ENCODE results near the gene NCBP1. TPM values are rescaled to one million over a fixed set of nuclear protein-coding genes. Genes with fewer than 3 reads are reported as not detected.

NCBP1 gene
- polyA plus RNA-seq, 2 of the 4 experiments (the other 2 are of a cell fraction): 31.8 to 48.2 TPM

DNA sequence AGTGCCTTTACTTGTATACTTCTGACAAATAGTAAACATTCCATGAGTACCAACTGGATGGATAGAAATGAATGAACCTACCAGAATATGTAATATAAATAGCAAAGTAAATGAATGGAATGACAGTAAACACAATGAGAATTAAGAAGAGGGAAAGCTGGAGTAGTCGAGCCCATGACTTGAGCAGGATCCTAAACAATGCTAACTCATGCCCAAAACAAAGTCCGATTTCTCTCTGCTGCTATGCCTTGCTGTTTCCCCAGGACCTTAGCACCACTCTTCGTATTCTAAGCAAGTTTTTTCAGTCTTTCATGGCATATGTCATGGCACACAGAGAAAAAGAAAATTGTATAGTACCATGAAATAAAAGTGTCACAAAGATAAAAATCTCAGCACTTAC lies 61.8 kb downstream of the NCBP1 start:
- H3K4me2 ChIP-seq: peak overlapping the region; percentile 91
- peaks cover 33% of the 10 kb centered on the region for H3K4me1 ChIP-seq
- 69% methylated on average over 3 of the region's 3 CpGs for WGBS (ENCODE audit: missing lambda C conversion rate)
- DNase-seq (ENCODE audit: low read depth in 1 of 2, low spot score in 1 of 2) (no peak), FAIRE-seq (no peak), ATAC-seq (no peak)
- no peaks in the 10 kb centered on the region for H3K9me3 ChIP-seq
- peak overlapping the region; percentile 73; the same call in 1 of the 3 replicates for H3K4me3 ChIP-seq
- POLR2A ChIA-PET: no interaction called here
- no peak overlapping the region for H3K27ac ChIP-seq
- CTCF ChIA-PET: interaction anchor here (0.9 to 11.8 kb wide), 3 partner anchors 14 to 206 kb away, joined by 3 to 98 read pairs (median 4); no protein-coding TSS in a partner anchor
- TF ChIP-seq HOXA7 (CRISPR knock-in tag; IDR thresholded peaks at IDR 0.05): no peak
- no peak for TF ChIP-seq CEBPB (IDR thresholded peaks at IDR 0.05)

DNA sequence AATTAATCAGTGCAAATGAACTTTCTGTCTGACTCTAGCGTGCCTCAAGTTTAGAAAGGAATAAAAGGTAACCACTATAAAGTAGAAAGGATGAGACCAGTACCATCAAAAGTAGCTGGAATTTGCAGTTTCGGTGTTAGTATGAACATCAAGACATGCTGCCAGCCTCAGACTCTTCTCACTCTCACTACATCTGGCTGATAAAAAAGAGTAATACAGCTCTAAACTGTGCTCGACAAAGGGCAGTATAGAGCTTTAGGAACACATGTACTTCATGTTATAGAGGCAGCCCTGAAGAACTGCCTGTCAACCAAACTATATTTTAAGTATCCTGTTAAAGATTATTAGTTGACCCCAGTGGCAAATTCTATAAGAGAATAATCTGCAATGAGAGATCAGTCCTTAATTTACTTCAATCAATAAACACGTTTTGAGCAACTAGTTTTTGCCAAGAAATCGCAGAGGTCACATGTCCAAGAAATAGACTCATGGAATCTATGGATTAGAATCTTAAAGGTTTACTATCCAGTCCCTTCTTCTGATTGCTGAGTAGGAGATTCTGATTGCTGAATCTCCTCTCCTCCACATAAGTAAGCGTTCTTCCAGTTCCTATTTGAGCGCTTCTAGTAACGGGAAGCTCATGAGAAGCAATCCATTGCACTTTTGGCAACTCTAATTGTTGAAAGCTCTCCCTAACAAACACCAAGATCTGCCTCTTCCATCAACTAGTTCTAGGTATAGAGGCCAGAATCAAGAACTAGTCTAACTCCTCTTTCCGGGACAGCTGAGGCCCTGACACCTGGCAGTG lies 62.6 kb downstream of the NCBP1 start:
- Histone ChIP-seq H3K4me2 (peak overlapping the region; percentile 91), H3K9me3 (no peaks in the 10 kb centered on the region), H3K27ac (peak overlapping the region; percentile 89 to 98), H3K4me1 (peaks cover 33% of the 10 kb centered on the region), H3K4me3 (peak overlapping the region; percentile 73)
- ChIA-PET CTCF (interaction anchor here (0.9 to 11.8 kb wide), 4 partner anchors 15 to 205 kb away, joined by 3 to 98 read pairs (median 4); no protein-coding TSS in a partner anchor), POLR2A (interaction anchor here (0.9 to 1.7 kb wide), 4 partner anchors 17 to 360 kb away, joined by 3 to 9 read pairs (median 4); partner anchors contain the start of genes NANS, NCBP1 and TSTD2)
- FAIRE-seq (no peak), DNase-seq (ENCODE audit: low read depth in 1 of 2, low spot score in 1 of 2) (no peak), ATAC-seq (no peak; a peak in 2 of 6 replicates)
- TF ChIP-seq, protein P1, sequence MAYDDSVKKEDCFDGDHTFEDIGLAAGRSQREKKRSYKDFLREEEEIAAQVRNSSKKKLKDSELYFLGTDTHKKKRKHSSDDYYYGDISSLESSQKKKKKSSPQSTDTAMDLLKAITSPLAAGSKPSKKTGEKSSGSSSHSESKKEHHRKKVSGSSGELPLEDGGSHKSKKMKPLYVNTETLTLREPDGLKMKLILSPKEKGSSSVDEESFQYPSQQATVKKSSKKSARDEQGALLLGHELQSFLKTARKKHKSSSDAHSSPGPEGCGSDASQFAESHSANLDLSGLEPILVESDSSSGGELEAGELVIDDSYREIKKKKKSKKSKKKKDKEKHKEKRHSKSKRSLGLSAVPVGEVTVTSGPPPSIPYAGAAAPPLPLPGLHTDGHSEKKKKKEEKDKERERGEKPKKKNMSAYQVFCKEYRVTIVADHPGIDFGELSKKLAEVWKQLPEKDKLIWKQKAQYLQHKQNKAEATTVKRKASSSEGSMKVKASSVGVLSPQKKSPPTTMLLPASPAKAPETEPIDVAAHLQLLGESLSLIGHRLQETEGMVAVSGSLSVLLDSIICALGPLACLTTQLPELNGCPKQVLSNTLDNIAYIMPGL (CRISPR knock-in tag; IDR thresholded peaks at IDR 0.05; ENCODE audit: borderline replicate concordance): no peak
- TF ChIP-seq FOSL2 (IDR thresholded peaks at IDR 0.05) (no peak), FOSL2 (CRISPR knock-in tag; IDR thresholded peaks at IDR 0.05) (no peak), FOXS1 (CRISPR knock-in tag; IDR thresholded peaks at IDR 0.05) (no peak), FOSB (CRISPR knock-in tag; IDR thresholded peaks at IDR 0.05) (no peak), ZSCAN20 (CRISPR knock-in tag; IDR thresholded peaks at IDR 0.05) (no peak), BHLHE40 (IDR thresholded peaks at IDR 0.05; ENCODE audit: low read depth, low read length) (no peak), TP53 (CRISPR knock-in tag; IDR thresholded peaks at IDR 0.05) (no peak), CBX8 (IDR thresholded peaks at IDR 0.05) (no peak), RARB (CRISPR knock-in tag; IDR thresholded peaks at IDR 0.05) (no peak), SREBF2 (IDR thresholded peaks at IDR 0.05) (no peak), CBX2 (IDR thresholded peaks at IDR 0.05; ENCODE audit: borderline replicate concordance, low read depth) (no peak), NR3C1 (IDR thresholded peaks at IDR 0.05) (no peak), CHD2 (IDR thresholded peaks at IDR 0.05; ENCODE audit: low read length, partially characterized antibody) (no peak), MYC (IDR thresholded peaks at IDR 0.05; ENCODE audit: borderline replicate concordance, low read length) (no peak), ZFP36 (IDR thresholded peaks at IDR 0.05; ENCODE audit: borderline replicate concordance, partially characterized antibody) (no peak), JUNB (IDR thresholded peaks at IDR 0.05) (no peak)
- TF ChIP-seq, protein P2, sequence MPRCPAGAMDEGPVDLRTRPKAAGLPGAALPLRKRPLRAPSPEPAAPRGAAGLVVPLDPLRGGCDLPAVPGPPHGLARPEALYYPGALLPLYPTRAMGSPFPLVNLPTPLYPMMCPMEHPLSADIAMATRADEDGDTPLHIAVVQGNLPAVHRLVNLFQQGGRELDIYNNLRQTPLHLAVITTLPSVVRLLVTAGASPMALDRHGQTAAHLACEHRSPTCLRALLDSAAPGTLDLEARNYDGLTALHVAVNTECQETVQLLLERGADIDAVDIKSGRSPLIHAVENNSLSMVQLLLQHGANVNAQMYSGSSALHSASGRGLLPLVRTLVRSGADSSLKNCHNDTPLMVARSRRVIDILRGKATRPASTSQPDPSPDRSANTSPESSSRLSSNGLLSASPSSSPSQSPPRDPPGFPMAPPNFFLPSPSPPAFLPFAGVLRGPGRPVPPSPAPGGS (IDR thresholded peaks at IDR 0.05): no peak
- TF ChIP-seq, protein P3, sequence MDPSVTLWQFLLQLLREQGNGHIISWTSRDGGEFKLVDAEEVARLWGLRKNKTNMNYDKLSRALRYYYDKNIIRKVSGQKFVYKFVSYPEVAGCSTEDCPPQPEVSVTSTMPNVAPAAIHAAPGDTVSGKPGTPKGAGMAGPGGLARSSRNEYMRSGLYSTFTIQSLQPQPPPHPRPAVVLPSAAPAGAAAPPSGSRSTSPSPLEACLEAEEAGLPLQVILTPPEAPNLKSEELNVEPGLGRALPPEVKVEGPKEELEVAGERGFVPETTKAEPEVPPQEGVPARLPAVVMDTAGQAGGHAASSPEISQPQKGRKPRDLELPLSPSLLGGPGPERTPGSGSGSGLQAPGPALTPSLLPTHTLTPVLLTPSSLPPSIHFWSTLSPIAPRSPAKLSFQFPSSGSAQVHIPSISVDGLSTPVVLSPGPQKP (IDR thresholded peaks at IDR 0.05; ENCODE audit: low read depth, low read length): no peak
- TF ChIP-seq, protein P4, sequence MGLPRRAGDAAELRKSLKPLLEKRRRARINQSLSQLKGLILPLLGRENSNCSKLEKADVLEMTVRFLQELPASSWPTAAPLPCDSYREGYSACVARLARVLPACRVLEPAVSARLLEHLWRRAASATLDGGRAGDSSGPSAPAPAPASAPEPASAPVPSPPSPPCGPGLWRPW (IDR thresholded peaks at IDR 0.05): no peak
- WGBS (ENCODE audit: missing lambda C conversion rate): 22% methylated on average over 9 of the region's 9 CpGs

Measured in A549 (cell line).